HepG2 (cell line): Measurements from ENCODE around the gene TOPBP1.

Experiments used
- BCL3 ChIP-seq: sonication (generic); formaldehyde crosslinking; IDR thresholded peaks from 2 replicates; pipeline ENCODE4 v1.5.1; 2020; ENCODE audit warnings: mild to moderate bottlenecking, missing genetic modification reagents, moderate library complexity
- KLF11 ChIP-seq: IDR thresholded peaks from 2 replicates; pipeline ENCODE4 v1.6.1; 2016; ENCODE audit warnings: missing compliant biosample characterization
- PBX3 ChIP-seq: sonication (generic); formaldehyde crosslinking; IDR thresholded peaks from 2 replicates; pipeline ENCODE4 v1.8.1; 2023; ENCODE audit warnings: missing genetic modification reagents, inconsistent platforms, borderline replicate concordance
- POLR2AphosphoS5 ChIP-seq: IDR thresholded peaks from 2 replicates; pipeline ENCODE4 v1.6.1; 2012; ENCODE audit warnings: low read depth, low read length
- USF2 ChIP-seq, 2 experiments: sonication (generic) in 1 of 2; formaldehyde crosslinking in 1 of 2; IDR thresholded peaks; 2 replicates each; pipeline versions ENCODE4 v1.5.1 to v1.6.1; 2011 to 2020; ENCODE audit warnings: borderline replicate concordance in 1 of 2, low read depth in 1 of 2, low read length in 1 of 2, mild to moderate bottlenecking in 1 of 2, missing genetic modification reagents in 1 of 2, moderate library complexity in 1 of 2

GRCh38 chr3:133694288-133695268 is 32.8 kb upstream of the TOPBP1 start:
- no peak for TF ChIP-seq POLR2AphosphoS5
- no peak for TF ChIP-seq BCL3
- no peak for TF ChIP-seq KLF11 (CRISPR knock-in tag)
- no peak for TF ChIP-seq PBX3
- TF ChIP-seq USF2 (IDR thresholded peaks at IDR 0.05; ENCODE audit: low read depth, low read length), result no peak
- TF ChIP-seq USF2 (CRISPR knock-in tag; IDR thresholded peaks at IDR 0.05; ENCODE audit: borderline replicate concordance), result no peak
